Mucosa of gallbladder (tissue), 1 donor: ENCODE measurements around the gene KRT84. TPM values are rescaled to one million over a fixed set of nuclear protein-coding genes. Genes with fewer than 3 reads are reported as not detected.

Source experiments
- DNase-seq: peaks from one replicate; pipeline ENCODE4 v3.0.0-alpha.2; 2020; ENCODE audit warnings: low spot score
- total RNA-seq: library from RNA; stranded (reverse); gene quantifications from one replicate; pipeline ENCODE4 v1.2.1, GENCODE V29; 2021
- donor health status: DM: no; HTN: no; CAD: no.

KRT84 gene
- total RNA-seq, 1 donor from 2014 or later = not detected

DNA sequence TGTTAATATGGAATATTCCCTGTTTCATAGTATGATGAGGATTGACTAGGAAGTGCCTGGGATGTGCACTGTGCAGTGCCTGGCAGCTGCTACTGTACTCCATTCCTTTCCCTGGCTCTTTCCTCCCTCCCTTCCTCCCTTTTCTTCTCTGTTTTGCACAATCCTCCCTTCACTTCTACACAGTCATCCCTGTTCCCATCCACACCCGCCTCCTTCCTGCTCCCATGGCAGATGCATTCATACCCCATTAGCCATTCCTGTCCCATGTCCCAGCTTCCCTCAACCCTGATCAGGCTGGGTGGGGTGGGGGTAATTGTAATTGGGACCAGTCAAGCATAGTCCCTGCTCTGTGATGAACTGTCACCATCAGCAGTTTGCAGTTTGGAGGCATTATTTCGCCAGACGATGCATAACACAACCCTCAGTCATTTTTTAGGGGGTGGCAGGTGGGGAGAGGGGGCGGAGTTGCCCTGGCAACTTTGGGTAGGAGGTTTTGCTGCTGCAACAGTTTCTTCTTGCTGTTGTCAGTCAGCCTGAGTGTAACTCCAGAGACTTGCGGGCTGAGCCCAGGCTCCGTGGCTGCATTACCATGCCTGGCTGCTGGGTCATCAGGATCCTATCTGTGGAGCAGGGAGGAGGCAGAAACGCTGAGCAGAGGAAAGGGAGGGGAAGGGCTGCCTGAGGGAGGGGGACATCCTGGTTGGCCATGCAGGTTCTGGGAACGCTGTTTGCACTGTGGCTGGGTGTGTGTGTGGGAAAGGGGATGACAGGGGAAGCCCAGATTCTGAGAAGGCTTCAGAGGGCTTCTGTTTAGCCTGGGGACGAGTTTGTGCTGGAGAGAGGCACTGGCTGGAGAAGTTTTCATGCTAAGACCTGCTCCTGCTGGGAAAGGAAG is 4.1 kb upstream of the KRT84 start:
- no peak for DNase-seq

DNA sequence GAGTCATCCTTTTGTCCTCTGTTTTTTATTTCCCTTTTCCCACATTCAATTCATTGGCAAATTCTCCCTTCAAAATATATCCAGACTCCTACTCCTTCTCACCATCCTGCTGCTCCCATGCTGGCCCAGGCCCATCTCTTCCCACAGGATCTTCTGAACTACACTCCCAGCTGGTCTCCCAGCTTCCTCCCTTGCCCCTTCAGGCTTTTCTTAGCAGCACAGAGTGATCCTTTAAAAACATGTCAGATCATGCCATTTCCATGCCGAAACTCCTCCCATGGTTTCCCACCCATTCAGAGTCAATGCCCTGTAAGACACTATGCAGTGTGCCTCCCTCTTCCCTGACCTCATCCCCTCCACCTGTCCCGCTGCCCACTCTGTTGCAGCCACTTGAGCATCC is 2.4 kb upstream of the KRT84 start:
- no peak for DNase-seq

DNA sequence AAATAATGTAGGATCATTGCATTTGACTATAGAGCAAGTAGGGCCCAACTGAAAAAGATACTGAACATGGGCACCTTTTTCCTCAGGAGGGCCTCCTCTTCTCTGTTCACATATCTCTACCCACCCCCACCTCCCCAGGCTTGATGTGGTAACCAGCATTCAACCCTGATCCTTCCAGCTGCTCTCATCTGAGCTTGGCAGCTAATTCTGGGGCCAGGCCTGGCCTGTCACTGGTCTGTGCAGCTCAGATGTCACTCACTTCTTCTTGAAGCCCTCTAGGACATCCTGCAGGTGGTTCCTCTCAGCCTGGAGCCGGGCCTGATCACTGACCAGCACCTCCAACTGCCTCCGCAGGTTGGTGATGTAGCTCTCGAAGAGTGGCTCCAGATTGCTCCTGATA is 2.1 kb downstream of the KRT84 start:
- DNase-seq = no peak

DNA sequence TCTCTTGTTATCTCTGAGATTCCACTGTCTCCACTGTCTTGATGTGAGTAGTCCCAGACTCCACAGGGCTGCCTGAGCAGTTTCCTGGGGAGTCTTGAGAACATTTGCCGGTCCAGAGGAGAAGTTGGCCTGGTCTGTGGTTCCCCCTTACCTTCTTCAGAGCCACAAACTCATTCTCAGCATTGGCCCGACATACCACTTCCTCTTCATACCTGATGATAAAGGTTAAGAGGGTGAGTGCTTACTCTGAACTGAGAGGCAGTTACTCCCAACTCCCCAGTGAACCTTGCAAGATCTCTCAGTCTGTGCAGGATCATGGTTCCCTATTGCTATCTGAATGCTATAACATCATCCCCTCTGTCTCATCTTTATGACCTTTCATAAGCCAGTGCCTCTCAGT is 2.6 kb downstream of the KRT84 start:
- DNase-seq = no peak

DNA sequence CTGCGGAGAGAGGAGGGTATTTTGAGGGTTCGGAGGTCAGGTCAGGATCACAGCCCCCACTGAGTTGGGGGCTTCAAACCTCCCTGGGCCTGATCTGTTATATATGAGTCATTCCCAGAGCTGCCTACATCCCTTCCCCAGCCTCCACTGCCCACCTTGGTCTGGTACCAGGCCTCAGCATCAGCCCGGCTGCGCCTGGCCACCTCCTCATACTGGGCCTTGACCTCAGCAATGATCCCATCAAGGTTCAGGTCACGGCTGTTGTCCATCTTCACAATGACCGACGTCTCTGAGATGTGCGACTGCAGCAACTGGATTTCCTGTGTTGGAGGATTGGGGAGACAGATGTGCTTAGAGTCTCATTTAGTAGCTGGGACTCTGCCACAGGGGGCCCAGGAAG is 4.2 kb downstream of the KRT84 start:
- DNase-seq = no peak

DNA sequence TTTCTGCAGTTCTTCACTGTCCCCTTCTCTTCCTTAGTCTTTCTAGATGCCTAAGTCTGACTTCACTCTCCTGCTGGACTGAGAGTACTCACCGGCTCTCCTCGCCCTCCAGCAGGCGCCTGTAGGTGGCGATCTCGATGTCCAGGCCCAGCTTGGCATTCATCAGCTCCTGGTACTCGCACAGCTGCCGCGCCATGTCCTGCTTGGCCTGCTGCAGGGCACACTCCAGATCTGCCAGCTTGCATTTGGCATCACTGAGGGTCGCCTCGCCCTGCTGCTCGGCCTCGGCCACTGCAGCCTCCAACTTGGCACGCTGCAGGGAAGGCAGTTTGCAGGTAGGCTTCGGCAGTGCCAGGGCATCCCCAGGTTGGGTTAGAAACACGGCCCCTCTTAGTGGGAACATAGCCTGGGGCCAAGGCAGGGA is 5.2 kb downstream of the KRT84 start:
- DNase-seq = peak; percentile 49

DNA sequence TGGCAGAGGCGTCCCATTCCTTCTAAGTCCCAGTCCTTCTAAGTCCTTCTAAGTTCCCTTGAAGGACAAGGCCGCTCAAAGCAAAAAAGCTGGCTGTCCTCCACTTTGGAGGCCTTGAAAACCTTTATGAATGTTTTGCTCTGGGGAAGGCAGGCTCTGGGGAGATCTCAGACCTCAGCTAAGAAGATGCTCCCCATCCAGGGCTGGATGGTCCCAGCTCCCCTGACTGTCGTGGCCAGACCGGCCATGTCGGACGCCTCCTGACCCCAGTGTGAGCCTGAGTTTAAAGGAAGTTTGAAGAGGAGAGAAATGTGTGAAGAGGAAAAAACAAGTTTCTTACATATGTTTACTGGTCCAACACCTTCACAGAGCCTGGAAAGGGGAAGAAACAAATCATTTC is 5.9 kb downstream of the KRT84 start:
- no peak for DNase-seq

DNA sequence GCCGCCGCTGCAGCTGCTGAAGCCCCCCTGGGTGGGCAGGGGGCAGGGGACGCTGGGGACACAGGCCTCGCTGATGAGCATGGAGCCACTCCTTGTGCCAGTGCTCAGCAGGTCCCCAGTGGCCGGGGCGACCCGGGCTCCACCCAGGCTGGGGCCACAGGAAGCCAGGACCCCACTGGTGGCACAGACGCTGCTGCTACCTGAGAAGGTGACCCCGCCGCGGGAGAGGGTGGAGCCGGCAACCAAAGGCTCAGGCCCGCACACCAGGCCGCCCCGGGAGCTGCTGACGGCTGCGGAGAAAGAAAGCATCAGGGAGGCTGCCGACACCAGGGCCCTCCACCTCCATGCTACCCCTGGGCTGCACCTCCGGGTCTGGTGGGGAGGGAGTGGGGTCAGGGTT is 7.4 kb downstream of the KRT84 start:
- DNase-seq = no peak

DNA sequence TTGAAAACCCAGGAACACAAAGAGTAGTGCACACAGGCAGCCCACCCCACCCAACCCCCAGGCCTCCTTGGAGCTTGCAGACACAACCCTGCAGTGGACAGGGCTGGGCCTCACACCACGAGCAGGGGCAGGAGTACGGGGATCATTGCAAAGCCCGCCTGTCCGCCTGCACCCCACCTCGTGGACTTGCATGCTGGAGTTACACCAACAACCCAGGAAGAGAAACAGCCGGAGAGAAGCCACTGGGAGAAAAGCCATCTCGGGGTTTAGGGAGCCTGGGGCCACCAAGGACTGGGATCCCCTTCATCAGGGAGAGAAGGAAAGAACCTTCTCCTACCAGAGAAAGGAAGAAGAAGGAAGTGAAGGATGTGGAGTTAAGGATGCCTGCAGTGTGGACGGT is 8.2 kb downstream of the KRT84 start:
- no peak for DNase-seq

DNA sequence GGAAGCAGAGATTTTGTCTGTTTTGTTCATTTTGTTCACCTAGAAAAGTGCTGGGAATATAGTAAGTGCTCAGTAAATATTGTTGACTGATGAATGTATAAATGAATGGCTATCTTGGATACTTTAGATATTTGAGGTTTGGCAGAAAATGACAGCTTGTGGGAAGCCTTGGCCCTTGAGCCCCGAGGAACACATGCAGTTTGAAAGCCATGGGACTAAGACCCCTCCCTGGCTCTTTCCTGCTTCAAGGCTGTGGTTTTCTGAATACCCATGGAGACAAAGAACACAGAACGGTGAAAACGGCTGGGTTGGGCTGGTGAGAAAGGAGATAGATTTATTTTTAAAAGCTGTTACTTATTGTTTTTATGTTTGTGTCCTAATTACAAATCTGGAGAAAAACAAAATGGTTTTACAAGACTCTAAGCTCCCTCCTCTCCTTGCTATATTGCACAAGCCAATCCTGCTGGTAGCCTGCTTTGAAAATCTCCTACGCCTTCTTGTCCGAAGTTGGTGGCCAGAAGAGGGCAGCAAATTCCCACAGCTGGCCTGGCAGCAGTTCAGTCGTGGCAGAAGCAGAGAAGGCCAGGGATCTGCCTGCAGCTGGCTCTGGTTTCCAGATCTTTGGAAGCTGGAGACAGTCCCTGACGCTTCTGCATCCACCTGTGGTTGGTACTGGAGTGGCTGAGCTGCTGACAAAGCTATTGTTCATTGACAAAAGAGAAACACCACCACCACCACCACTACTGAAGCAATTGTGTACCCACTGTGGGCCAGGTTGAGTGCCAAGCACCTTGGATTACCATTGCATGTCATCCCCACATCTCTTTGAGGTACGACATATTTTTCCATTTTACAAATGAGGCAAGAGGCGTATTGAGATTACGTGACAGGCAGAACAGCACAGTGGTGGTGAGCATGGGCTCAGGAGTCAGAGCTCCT is 13.0 kb downstream of the KRT84 start:
- DNase-seq = peak; percentile 90

DNA sequence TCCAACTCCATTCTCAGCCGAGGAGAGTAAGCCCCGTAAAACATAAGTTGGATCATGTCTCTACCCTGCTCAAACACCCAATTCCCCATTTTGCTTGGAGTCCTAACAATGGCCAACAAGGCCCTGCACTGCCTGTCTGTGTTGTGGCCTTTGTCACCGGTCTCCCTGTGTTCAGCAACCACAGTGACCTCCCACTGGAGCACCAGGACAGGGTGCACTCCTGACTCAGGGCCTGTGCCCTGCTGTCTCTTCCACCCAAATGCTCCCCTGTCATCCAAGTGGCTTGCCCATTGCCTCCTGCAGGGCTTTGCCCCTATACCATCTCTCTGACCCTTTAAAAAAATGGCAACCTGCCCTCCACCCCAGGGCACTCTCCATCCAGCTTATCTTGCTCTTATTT is 13.7 kb downstream of the KRT84 start:
- no peak for DNase-seq

DNA sequence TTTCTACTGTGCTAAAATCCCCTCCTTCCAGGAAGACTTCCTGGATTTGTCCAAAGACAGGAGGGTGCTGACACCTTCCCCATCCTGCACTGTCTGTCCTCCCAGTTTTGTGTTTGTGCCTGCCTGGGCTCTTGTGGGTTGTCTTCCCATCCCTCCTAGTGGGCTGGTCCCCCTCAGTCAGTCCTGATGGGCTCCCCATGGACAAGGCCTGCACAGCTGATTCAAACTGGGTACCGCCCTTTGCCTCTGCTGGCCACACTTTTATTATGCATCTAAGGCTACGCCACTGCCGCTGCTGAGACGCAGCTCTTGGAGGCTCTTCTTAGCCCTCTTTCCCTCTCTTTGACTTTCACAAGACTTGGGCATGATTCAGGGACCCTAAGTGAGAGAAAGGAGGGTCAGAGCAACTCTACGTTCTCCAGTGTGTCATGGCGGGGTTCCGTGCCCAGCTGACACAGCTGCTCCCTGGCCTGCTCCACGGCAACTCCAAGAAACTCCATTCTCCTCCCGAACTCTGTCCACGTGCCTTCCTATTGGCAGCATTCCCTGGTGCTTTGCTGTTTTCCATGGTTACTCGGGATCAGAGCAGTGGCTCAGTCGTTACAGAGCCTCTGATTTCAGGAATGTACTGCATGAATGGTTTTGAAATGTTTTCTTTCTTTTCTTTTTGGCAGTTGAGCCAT is 14.4 kb downstream of the KRT84 start:
- peak; percentile 72 for DNase-seq

DNA sequence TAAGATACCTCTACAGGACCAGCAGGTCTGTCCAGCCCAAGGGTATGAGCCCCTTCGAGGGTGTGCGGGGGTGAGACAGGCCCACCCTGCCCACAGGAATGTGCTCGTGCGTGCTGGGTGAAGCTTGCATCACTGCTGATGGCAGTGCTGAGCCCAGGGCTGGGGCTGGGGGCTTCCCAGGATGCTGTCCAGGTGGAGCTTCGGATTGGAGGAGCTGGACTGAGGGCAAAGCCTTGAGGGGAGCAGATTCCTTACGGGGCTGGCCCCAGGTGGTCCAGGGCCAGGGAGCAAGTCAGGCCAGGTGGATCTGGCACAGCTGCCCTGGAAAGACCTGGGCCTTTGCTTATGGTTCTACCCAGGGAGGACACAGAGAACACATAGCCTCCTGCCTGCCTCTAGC is 15.6 kb downstream of the KRT84 start:
- no peak for DNase-seq

DNA sequence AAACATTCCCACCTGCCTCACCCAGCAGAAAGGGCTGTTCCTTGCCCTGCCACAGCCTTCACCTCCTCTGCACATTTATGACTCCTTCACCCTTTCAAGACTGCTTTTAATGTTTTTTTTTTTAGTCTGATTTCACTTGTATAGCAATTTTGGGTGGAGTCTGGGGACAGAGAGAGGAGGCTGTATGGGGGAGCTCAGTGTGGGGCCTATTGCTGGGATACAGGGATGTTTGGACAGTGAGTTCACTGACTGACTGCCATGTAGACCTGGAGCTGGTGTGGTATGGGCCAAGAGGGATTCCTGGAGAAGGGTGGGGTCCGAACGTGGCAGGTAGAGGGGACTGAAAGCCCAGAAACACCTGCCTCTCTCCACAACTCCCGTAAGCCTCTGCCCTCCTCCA is 16.2 kb downstream of the KRT84 start:
- no peak for DNase-seq

DNA sequence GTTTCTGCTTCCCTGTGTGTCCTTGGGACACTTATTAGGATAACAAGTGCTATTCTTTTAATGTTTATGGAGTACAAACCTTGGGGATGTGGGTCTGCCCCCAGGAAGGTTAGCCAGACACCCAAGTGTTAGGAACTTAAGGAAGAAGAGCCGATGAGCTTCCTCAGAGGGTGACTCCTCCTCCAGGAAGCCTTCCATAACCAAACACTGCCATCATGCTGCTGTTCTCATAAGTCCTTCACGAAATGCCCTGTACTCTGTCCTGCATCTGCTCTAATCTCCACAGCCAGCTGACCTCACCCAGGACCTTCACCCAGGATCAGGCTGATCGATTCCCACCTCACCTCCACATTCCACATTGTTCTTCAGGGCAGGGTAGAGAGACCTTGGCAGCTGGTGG is 16.9 kb downstream of the KRT84 start:
- DNase-seq = no peak

DNA sequence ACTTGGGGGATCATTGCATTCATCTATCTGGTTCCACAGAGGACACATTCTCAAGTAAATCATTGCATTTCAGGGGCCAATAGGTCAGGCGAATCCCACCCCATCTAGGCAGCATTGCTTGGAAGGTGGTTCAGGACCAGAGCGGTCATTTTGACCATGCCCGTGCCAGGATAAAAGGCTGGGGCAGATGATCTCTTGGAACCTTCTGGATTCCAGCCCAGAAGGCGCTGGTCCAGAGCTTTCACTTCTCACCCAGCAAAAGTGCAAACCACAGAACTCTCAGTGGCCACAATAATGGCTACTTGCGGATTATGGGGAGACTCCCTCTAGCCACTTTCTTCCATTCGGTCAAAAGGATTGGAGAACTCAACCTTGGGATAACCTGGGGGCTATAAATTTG is 17.6 kb downstream of the KRT84 start:
- no peak for DNase-seq

DNA sequence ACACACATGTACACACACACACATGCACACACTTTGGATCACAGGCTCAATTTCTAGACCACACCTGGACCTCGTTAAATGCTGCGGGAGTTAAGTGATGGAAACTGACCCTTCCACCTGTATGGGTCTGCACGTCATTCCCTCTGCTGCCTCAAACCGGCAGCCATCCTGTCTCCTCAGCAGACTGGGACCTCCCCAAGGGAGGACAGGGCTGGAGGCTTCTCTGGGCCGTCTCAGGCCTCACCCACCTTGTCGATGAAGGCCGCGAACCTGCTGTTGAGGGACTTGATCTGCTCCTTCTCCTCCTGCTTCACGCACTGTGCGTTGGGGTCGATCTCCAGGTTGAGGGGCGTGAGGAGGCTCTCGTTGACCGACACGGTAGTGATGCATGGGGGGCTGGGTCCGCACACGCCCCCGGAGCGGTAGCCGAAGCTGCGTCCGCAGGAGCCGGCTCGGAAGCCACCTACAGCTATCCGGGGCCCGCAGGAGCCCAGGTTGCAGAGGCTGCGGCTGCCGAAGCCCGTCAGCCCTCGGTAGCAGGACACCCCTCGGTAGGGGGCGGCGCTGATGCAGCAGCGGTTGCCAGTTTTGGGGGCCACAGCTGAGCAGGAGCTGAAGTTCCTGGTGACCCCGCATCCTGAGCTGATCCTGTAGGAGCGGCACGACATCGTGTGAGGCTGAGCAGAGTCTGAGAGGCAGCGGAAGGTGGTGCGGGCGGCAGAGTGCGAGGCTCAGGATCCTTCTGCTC is 18.5 kb downstream of the KRT84 start, which contains the start of gene KRT85:
Gene KRT85 (minus strand): TSS at position 744 of the 748 bp plus-strand sequence. CDS start 76 bp downstream, at position 668.
- no peak for DNase-seq

DNA sequence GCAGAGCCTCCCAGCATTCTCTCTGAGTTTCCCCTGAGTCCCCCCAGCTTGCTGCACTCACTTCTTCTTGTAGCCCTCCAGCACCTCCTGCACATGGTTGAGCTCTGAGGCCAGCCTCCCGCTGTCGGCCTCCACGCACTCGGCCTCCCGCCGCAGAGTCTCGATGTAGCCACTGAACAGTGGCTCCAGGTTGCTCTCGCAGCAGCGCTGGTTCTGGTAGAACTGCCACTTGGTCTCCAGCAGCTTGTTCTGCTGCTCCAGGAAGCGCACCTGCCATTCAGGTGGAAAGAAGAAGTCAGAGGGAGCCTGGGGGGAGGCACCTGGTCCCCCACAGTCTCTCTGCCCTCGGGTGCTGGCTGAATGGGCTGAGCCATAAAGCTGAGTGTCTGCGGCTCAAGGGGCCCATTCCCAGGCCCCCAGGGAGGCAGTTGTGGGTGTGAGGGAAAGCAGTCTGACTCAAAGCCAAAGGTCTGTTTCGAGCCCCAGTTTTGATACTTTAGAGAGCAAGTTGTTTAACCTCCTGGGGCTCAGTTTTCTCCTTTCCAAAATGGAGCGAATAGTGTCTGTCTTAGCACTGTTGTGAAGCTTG is 20.5 kb downstream of the KRT84 start:
- no peak for DNase-seq

DNA sequence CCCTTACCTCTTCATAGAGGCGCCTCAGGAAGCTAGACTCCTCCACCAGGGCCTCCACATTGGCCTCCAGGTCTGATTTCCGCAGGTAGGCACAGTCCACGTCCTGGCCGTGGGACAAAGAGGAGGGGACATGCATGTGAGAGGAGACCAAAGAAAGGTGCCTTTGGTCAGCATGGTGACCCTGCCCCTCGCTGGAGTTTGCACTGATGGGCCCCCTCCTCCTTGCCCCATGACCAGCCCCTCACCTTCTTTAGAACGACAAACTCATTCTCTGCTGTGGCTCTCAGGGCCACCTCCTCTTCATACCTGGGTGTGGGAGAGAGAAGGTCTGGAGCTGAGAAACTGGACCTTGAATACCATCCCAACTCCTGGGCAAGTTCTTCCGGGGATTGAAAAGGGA is 21.4 kb downstream of the KRT84 start:
- no peak for DNase-seq

DNA sequence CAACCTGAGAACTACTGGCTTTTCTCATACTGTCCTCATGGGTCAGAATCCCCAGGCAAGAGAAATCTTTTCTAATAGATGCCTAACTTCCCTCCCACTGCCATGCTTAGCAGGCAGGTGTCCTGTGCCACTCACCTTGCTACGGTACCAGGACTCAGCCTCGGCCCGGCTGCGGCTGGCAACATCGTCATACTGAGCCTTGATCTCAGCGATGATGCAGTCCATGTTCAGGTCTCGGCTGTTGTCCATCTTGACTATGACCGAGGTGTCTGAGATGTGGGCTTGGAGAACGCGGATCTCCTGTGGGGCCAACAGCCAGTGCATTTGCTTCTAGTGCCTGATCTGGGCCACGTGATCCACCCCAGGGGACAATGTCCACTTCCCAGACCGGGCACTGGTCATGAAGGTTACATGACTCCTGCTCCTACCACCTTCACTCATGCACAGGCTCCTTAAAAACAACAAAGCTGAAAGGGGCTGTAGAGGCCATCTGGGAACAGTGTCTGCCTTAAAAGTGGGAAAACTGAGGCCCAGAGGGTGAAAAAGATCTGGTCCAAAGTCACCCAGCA is 22.3 kb downstream of the KRT84 start:
- no peak for DNase-seq
